GM19239 (cell line): ENCODE measurements around the gene DOCK4.

Experiments used
- DNase-seq: peaks from one replicate; pipeline ENCODE4 v3.0.0; 2011; ENCODE audit warnings: low spot score; ENCODE audit not compliant: insufficient read length
- FAIRE-seq: peaks from 2 replicates; lab custom pipeline; 2011; peaks lifted over from hg19 to GRCh38; lab: Jason Lieb, UNC

The DOCK4 gene

DNA sequence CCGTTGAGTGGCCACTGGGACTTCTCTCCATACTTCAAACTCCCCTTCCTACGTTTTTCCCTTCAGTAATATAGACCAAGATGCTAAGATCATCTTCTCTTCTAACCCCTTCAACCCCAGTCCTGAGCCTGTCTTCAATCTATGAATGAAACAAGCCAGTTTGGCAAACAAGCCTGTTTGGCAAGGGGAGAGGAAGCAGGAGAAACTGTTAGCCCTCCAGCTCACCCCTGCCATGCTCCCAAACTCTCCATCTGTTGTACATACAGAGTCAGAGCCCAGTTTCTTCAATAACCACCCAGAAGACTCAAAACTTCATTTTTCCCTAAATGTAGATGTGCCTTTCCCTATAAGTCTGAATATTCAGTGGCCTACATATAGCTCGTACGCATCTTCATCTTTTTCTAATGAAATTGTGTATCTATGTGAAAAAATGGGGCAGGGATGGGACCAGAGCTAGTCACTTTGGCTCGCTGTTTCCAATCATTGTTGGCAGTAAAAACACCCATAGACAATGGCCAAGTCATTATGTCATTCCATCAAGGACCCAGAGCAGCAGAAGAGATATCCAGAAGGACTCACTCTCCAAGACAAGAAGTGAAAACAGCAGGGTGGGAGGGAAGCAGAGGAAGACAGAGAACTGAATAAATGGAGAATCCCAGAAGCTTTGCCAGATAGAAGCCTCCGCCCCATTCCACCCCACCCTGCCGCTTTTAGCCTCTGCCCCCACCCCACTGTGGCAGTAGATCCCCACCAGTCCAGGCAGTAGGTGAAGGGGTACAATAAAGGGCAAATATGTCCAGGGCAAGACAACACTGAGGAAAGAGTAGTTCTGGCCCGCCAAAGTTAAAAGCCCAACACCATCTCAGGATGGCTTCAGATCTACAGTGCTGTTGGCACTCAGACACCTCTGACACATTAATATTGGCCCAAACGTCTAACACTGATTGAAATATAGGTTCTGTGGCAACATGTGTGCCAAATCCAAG lies 87.3 kb downstream of the DOCK4 start:
- DNase-seq (no peak), FAIRE-seq (no peak)

DNA sequence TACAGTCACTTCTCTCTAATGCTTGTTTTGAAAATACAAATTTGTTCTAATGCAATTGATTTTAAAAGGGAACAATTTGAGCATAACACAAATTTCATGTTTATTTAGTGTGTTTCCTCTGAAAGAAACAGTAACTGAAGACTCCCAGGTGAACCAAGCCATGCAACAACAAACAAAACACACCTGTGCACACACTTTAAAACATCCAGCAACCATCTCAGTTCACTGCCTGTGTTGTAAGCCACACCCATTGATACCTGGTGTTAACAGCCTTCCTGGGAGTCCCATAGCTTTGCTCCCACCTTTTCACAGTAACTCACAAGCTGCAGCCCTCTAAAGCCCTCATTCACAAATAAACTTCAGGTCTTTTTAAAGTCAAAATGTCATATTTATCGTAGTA lies 89.3 kb downstream of the DOCK4 start:
- DNase-seq, result no peak
- no peak for FAIRE-seq

DNA sequence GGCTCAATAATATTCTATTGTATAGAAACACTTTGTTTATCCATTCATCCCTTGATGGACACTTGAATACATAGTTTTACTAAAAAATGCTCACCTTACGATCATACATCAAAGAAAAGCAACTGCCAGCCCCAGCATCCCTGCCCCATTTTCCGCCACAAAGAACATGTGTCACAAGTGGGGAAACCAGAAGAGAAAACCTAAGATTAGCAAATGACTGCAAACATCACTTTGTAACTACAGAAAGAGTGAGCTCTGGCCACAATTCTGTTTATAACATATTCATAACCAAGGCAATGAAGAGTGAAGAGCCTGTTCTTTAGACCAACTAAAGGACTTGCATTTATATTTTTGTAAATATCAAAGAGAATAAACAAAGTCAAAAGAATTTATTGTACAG lies 89.8 kb downstream of the DOCK4 start:
- no peak for DNase-seq
- no peak for FAIRE-seq

DNA sequence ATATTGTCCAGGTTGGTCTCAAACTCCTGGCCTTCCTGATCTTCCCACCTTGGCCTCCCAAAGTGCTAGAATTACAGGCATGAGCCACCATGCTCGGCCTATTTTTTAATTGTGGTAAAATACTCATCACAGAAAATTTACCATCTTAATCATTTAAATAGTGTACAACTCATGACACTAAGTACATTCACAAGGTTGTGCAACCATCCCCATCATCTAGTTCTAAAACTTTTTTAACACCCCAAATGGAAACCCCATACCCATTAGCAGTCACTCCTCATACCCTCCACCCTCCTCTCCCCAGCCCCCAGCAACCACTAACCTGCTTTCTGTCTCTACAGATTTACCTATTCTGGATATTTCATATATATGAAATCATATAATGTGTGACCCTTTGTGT lies 90.3 kb downstream of the DOCK4 start:
- no peak for FAIRE-seq
- no peak for DNase-seq

DNA sequence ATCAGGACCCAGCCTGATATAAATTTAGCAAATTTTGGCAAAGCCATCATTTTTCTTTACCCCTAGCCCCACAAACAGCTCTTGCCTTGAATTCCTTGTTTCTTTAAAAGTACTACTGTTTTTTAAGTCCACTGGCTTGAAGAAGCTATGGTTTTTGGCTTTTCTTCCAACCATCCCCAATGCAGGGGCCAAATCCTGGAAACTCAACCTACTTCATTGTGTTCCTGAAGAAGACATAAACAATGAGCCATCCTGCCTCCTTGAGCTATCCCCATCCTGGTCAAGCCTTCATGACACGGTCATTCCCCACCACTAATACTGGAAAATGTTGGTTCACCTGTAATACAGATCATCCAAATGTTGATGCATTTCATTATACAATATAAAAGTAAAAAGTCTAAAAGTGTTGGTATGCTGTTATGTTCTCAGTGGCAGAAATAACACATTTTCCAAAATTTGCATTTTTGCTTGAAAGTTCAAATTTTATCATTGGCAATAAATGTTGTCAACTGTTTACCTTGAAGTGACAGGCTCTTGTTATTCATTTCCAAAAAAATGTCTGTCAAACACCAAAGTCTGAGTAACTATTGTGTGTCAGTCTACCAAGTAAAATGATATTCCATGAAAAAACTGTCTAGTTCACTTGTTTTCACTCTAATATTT lies 92.2 kb downstream of the DOCK4 start:
- FAIRE-seq, result no peak

DNA sequence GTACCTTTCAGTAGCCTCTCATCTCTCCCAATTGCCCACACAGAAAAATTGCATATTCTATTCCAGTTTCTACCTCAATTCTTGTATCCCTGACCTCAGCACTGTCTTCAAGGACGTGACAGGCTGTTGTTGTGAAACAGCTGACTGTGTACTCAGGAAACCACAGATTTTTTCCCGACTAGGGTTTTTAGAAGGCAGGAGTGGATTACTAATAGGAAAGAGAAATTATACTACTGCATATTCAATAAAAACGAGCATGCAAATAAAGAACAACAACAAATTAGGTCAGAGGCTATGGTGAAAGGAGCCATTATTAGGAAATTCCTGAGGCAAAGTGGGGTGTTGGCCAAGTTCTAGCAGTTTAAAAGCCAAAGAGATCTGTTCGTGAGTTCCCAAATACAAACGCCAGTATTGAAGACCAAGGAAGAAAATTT lies 93.4 kb downstream of the DOCK4 start:
- DNase-seq (no peak), FAIRE-seq (no peak)

More for the DNA sequence above, 92.2 kb downstream of the DOCK4 start:
- DNase-seq, result no peak

DNA sequence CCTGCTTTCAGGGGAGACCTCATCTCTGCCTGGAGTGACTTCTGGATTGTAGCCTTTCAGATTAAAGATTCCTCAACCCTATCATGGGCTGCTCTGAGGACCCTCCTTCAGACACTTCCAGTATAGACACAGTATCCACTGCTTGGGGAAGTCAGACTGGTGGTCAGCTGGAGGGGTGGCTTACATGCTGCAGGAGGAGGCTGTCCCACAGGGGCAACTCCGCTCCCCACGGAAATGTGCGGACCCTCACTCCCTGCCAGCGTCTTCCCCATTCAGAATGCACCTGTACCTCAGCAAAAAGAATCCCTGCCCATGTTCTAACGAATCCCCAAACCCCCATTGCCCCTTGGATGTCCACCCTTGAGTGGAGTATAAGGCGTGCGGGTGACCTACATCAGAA lies 95.5 kb downstream of the DOCK4 start:
- DNase-seq (no peak), FAIRE-seq (no peak)

DNA sequence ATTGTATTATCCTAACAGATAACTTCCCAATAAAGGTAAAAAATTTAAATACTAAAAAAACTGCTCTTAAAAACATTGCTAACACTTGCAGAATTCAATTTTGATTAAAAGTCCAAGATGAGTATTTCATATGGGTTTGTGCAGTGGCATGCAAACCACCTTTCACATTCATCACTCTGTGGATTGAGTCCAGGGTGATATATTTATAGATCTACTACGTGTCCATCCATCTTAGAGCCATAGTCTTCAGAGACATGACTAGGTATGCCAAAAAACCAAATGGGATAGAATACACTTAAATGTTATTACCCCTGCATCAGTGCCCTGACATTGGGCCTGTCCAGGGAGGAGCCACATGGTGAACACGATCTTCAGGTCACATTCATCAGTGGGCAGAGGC lies 96.0 kb downstream of the DOCK4 start:
- FAIRE-seq (no peak), DNase-seq (no peak)

DNA sequence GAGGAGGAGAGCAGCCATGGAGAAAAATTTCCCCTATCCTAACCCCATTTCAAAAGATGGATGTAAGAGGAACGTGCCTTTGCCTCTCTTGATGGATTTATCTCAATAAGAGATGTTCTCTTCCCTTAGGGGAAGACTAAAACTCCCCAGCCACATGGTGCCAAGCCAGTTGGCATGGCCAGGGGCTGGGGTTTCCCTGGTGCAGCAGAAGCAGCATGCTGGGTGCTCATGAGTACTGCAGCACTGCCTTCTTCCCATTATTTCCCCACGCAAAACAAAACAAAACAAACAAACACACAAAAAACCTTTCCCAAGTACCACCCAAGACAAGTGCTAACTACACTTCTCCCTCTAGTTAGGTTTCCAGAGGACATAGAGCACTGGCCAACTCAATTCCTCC lies 97.2 kb downstream of the DOCK4 start:
- no peak for DNase-seq
- no peak for FAIRE-seq

DNA sequence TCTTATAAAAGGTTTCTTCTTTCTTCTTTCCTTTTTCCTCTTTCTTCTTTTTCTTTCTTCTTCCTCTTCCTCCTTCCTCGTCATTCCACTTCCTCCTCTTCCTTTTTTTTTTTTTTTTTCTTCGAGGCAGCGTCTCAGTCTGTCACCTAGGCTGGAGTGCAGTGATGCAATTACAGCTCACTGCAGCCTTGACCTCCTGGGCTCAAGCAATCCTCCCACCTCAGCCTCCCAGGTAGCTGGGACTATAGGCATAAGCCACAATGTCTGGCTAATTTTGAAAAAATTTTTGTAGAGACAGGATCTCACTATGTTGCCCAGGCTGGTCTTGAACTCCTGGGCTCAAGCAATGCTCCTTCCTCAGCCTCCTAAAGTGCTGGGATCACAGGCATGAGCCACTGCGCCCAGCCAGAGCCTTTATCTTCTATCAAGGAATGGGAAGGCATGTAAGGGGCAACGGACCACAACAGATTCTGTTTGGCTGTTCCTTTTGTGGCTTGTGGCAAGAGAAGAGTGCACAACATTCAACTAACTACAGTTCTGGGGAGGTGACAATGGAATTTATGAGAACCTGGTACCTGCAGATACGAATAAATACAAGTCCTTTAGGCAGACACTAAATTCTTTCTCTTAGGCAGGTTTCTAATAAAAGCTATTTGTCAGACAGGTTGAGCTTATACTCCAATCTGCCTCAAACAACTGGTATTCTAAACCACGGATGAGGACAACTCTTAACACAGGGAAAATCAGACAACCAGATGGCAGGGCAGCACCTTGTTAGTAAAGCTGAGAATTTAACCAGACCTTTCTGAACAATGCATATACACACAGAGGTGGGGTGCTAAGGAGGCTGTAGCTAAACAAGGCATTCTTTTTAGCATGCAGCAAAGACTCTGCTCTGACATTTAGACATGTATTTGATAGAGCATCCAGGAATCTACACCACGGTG lies 100.3 kb downstream of the DOCK4 start:
- FAIRE-seq, result no peak

DNA sequence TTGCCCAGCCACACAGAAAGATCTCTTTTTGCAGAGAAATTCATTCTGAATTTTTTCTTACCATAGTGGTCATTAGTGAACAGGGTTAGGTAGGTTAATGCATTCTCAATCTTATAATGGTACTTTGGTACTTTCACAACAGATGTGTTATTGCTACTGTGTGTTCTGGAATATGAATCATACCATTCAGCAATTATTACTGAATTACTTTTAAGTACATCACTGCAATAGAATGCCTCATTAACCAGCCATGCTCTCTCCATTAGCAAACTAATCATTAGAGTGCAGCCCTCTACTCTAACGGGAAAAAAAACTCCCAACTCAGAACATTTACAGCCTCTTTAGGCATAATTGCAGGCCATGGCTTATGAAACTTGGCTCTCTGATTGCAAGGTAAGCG lies 102.1 kb downstream of the DOCK4 start:
- no peak for DNase-seq
- no peak for FAIRE-seq

More for the DNA sequence above, 100.3 kb downstream of the DOCK4 start:
- DNase-seq, result no peak

DNA sequence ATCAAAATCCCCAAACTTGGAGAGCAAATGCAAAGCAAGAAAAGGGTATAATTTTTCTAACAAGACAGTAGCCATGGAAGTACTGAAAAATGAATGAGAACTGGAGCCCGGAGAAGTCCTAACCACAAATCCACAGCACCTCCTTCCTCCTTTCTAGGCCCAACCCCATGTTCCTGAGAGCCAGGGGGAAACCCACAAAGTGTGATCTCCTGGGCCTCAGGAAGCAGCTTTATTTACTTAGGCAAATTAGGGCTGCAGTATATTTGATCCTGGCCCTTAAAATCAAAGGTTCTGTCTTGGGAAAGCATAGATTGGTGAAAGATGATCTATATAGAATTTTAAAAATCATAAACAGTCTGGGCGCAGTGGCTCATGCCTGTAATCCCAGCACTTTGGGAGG lies 103.0 kb downstream of the DOCK4 start:
- no peak for FAIRE-seq
- DNase-seq, result no peak

DNA sequence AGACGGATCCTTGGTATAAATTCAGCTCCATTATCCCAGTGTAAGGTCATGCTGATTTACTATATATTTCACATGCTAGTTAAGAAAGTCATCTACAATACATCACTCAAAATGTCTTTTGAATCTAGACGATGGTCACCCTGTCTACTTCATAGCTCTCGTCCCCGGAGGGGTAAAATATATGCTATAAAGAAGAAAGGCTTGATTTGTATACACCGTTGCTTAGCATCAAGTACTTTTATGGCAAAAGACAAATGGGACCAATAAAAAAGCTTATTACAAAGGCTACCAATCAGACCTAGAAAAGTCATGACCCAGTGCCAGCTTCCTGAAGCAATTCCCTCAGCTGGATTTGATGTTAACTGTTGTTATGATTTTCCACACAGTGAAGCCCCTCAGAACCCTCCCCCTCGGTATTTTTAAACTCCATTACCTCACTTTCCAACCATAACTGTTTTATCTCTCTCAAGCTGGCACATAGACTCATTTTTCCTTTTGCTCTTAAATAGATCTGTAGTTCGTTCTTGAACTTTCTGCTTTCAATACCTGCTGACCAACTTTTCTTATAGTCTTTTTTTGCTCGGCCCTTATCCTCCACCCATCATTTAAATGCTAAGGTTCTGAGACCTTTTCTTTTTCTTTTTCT lies 104.9 kb downstream of the DOCK4 start:
- DNase-seq (no peak), FAIRE-seq (no peak)

DNA sequence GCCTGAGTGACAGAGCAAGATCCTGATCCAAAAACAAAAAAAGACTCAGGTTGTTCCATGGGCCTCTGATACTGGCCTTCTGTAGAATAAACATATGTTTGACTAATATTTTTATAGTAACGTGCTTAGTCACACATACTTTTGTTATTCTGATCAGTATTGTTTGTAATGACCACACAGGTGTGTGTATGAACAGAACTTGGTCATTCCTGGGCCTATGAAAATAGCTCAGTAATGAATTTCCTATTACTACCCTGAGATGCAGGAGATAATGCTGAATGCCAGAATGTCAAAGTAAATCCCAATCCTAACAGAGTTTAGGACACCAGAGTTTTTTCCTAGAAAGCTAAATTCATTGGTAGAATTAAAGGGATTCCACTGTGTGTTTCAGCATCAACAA lies 108.7 kb downstream of the DOCK4 start:
- DNase-seq (no peak), FAIRE-seq (no peak)

DNA sequence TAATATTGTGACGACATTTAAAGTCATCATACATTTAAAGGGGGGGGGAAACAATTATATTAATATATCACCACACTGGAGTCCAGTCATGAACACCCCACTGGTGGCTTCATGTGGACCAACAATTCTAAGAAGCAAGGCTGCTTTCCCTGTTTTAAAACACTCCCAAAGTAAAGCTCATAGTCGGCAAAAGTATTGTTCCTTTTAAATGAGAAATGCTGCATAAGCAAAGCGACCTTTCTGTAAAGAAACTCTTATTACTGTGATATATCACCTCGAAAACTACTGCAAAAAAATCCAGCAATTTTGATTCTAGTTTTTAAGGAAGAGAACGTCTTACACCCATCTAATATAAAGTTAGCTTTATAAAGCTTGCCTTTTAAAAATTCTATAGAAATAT lies 112.8 kb downstream of the DOCK4 start:
- no peak for DNase-seq
- no peak for FAIRE-seq

DNA sequence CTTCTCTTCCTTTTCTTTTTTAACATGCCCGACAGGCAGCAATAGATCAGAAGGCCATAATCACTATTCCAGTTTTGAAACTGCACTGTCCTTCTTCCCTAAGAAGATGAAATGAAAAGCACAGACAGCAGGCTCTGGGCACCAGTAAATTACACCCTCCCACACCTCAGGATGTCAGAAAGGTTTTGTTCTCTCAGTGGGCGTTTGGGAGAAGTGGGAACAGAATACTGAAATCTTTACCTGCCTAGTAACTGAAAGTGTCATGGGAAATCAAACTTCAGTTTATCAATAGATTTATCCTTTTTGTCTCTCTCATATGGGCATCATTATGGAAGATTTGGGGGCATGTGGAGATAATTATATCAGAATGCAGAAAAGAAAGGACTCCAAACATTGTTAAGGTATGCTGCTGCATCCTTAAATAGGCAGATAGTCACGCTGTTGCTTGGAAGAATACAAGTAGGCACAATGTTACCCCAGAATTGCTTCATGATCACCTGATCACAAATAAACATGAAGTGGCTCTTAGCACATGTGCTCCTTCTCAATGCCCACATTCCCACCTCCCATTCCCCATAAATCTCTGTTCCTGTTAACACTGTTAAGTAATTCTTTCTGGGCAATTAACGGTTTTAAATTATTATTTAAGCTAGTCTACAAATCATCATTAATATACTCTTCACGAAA lies 113.3 kb downstream of the DOCK4 start:
- DNase-seq, result no peak
- no peak for FAIRE-seq

DNA sequence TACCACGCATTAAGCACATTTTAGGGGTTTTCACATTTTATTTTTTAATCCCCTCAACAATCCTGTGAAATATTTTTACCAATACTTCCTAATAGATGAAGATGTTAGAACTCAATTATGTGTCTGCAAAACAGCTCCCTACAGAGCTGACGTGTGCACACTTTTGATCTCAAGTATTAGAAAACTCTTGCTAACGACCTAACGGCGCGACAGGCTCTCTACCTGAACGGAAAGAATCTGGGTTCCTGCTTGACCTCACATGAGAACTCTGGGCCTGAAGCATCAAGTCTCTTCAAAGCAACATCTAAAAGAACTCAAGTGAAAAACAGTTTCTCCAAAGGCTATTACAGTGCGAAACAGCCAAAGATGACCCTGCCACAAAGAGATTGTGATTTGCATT lies 113.9 kb downstream of the DOCK4 start:
- FAIRE-seq (no peak), DNase-seq (no peak)

DNA sequence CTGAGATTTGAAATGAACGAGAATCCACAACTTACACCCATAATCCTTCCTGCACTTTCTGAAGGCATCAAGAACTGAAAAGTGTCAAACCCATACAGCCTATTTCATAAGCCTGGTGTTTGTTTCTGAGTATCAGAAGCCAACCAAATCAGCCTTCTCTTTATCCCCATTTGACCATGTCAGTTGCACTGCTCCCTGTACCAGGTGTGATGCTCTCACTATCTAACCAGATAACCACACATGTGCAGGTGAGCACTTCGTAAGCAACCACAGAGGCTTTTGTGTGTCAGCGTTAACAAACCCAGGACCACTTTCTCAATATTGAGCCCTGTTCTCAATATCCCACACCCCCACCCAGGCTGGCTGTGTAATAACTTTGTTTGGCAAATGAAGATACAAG lies 114.4 kb downstream of the DOCK4 start:
- DNase-seq, result no peak
- FAIRE-seq, result no peak

DNA sequence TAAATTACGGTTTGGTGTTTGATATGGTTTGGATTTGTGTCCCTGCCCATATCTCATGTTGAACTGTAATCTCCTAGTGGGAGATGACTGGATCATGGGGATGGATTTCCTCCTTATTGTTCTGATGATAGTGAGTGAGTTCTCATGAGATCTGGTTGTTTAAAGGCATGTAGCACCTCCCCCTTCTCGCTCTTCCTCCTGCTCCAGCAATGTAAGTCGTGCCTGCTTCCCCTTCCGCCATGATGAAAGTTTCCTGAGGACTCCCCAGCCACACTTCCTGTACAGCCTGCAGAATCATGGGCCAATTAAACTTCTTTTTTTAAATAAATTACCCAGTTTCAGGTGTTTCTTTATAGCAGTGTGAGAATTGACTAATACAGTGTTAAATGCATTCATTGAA lies 116.6 kb downstream of the DOCK4 start:
- FAIRE-seq, result no peak
- no peak for DNase-seq
